IPS-18a (cell line): ENCODE results near the gene SLC8B1.
"Not testable (repeated sequence)": the region's sequence is repeated elsewhere in the genome, so short reads cannot be mapped to it uniquely, and the experiment has no call there.

Source experiments
- H3K27ac ChIP-seq: one replicate; pipeline ENCODE4 v1.5.1; 2013; ENCODE audit warnings: low read length
- H3K27me3 ChIP-seq: one replicate; pipeline ENCODE4 v1.6.1; 2013; ENCODE audit warnings: mild to moderate bottlenecking, low read length; ENCODE audit not compliant: control insufficient read depth, insufficient read depth
- H3K36me3 ChIP-seq: one replicate; pipeline ENCODE4 v1.6.1; 2013; ENCODE audit warnings: low read depth, low read length; ENCODE audit not compliant: control insufficient read depth
- H3K4me1 ChIP-seq: one replicate; pipeline ENCODE4 v1.6.1; 2013; ENCODE audit warnings: low read depth, low read length; ENCODE audit not compliant: control insufficient read depth
- H3K4me3 ChIP-seq: one replicate; pipeline ENCODE4 v1.5.1; 2013; ENCODE audit warnings: low read length
- H3K9ac ChIP-seq: one replicate; pipeline ENCODE4 v1.6.1; 2013; ENCODE audit warnings: mild to moderate bottlenecking, low read length, moderate library complexity
- H3K9me3 ChIP-seq: one replicate; pipeline ENCODE4 v1.6.1; 2013; ENCODE audit warnings: low read depth, low read length; ENCODE audit not compliant: control insufficient read depth

The SLC8B1 gene

GRCh38 chr12:113368331-113368730 is 33.4 kb upstream of the SLC8B1 start:
- no peak overlapping the region for H3K9ac ChIP-seq
- H3K36me3 ChIP-seq: peaks cover 1% of the 10 kb centered on the region
- H3K27me3 ChIP-seq: no peaks in the 10 kb centered on the region
- no peak overlapping the region for H3K4me3 ChIP-seq
- H3K27ac ChIP-seq: no peak overlapping the region
- H3K9me3 ChIP-seq: no peaks in the 10 kb centered on the region
- no peaks in the 10 kb centered on the region for H3K4me1 ChIP-seq

- Histone ChIP-seq H3K36me3 (no peaks in the 10 kb centered on the region), H3K9ac (no peak overlapping the region), H3K27ac (no peak overlapping the region), H3K27me3 (no peaks in the 10 kb centered on the region), H3K4me1 (no peaks in the 10 kb centered on the region), H3K9me3 (no peaks in the 10 kb centered on the region), H3K4me3 (no peak overlapping the region)
These were observed 31.9 kb upstream of the SLC8B1 start for GRCh38 chr12:113366827-113367226.

- no peaks in the 10 kb centered on the region for H3K36me3 ChIP-seq
- no peaks in the 10 kb centered on the region for H3K4me1 ChIP-seq
These were observed 30.9 kb upstream of the SLC8B1 start for GRCh38 chr12:113365639-113366395.

GRCh38 chr12:113364698-113365097 is 29.8 kb upstream of the SLC8B1 start:
- Histone ChIP-seq H3K4me1 (peaks cover under 1% of the 10 kb centered on the region), H3K36me3 (no peaks in the 10 kb centered on the region), H3K9me3 (no peaks in the 10 kb centered on the region), H3K27ac (no peak overlapping the region), H3K27me3 (no peaks in the 10 kb centered on the region), H3K4me3 (no peak overlapping the region), H3K9ac (no peak overlapping the region)

More at GRCh38 chr12:113365639-113366395, 30.9 kb upstream of the SLC8B1 start:
- Histone ChIP-seq H3K27ac (no peak overlapping the region), H3K4me3 (no peak overlapping the region), H3K9ac (no peak overlapping the region), H3K9me3 (no peaks in the 10 kb centered on the region), H3K27me3 (no peaks in the 10 kb centered on the region)

- no peaks in the 10 kb centered on the region for H3K9me3 ChIP-seq
- H3K4me3 ChIP-seq: no peak overlapping the region
- no peak overlapping the region for H3K27ac ChIP-seq
- no peaks in the 10 kb centered on the region for H3K27me3 ChIP-seq
- H3K9ac ChIP-seq: no peak overlapping the region
- peaks cover 4% of the 10 kb centered on the region for H3K4me1 ChIP-seq
- H3K36me3 ChIP-seq: no peaks in the 10 kb centered on the region
These were observed 26.9 kb upstream of the SLC8B1 start for GRCh38 chr12:113361574-113362370.

- H3K4me3 ChIP-seq: no peak overlapping the region
- no peak overlapping the region for H3K9ac ChIP-seq
- H3K36me3 ChIP-seq: no peaks in the 10 kb centered on the region
- no peaks in the 10 kb centered on the region for H3K9me3 ChIP-seq
- peaks cover 4% of the 10 kb centered on the region for H3K4me1 ChIP-seq
- no peak overlapping the region for H3K27ac ChIP-seq
- no peaks in the 10 kb centered on the region for H3K27me3 ChIP-seq
These were observed 25.2 kb upstream of the SLC8B1 start for GRCh38 chr12:113359939-113360748.

GRCh38 chr12:113359133-113359938 is 24.4 kb upstream of the SLC8B1 start:
- Histone ChIP-seq H3K27me3 (no peaks in the 10 kb centered on the region), H3K9ac (peak overlapping the region; percentile 50), H3K4me3 (peak overlapping the region; percentile 73), H3K9me3 (no peaks in the 10 kb centered on the region), H3K27ac (no peak overlapping the region), H3K36me3 (no peaks in the 10 kb centered on the region), H3K4me1 (peaks cover 4% of the 10 kb centered on the region)

- peak within 1 kb of the TSS; percentile 50 for H3K9ac ChIP-seq
- no peaks in the 10 kb centered on the region for H3K9me3 ChIP-seq
- no peaks in the 10 kb centered on the region for H3K27me3 ChIP-seq
- no peaks in the 10 kb centered on the region for H3K36me3 ChIP-seq
- H3K4me3 ChIP-seq: peak within 1 kb of the TSS; percentile 73
- no peak within 1 kb of the TSS for H3K27ac ChIP-seq
- H3K4me1 ChIP-seq: peaks cover 4% of the 10 kb centered on the region
These were observed 23.6 kb upstream of the SLC8B1 start, which contains the start of gene PLBD2 for GRCh38 chr12:113358381-113359132. Gene PLBD2, plus strand, starts transcription at chr12:113358587. Its CDS starts 14 bp downstream, at chr12:113358601.

- H3K4me3 ChIP-seq: not testable (repeated sequence)
These were observed 19.3 kb upstream of the SLC8B1 start for GRCh38 chr12:113354192-113354591.

GRCh38 chr12:113351089-113351488 is 16.2 kb upstream of the SLC8B1 start:
- Histone ChIP-seq H3K9me3 (no peaks in the 10 kb centered on the region), H3K4me1 (no peaks in the 10 kb centered on the region), H3K4me3 (no peak overlapping the region), H3K36me3 (no peaks in the 10 kb centered on the region), H3K27ac (no peak overlapping the region), H3K9ac (no peak overlapping the region), H3K27me3 (no peaks in the 10 kb centered on the region)

More at GRCh38 chr12:113354192-113354591, 19.3 kb upstream of the SLC8B1 start:
- not testable (repeated sequence) for H3K27ac ChIP-seq, H3K9ac ChIP-seq, H3K4me1 ChIP-seq, H3K27me3 ChIP-seq, H3K9me3 ChIP-seq, H3K36me3 ChIP-seq
